ENCODE results near the gene PRRG1. TPM values are rescaled to one million over a fixed set of nuclear protein-coding genes. Genes with fewer than 3 reads are reported as not detected.
A peak's percentile ranks its signal among the peaks of the same experiment; 100 is the strongest.
"Not testable (repeated sequence)": the region's sequence is repeated elsewhere in the genome, so short reads cannot be mapped to it uniquely, and the experiment has no call there.

The PRRG1 gene
- total RNA-seq, result 32.0 and 37.4 TPM in 2 replicates

GRCh38 chrX:37349221-37350033, at the start of gene PRRG1:
PRRG1 (plus strand) TSS chrX:37349364; CDS start chrX:37406250, 56,886 bp downstream.
- peak; percentile 87 for DNase-seq

DNA sequence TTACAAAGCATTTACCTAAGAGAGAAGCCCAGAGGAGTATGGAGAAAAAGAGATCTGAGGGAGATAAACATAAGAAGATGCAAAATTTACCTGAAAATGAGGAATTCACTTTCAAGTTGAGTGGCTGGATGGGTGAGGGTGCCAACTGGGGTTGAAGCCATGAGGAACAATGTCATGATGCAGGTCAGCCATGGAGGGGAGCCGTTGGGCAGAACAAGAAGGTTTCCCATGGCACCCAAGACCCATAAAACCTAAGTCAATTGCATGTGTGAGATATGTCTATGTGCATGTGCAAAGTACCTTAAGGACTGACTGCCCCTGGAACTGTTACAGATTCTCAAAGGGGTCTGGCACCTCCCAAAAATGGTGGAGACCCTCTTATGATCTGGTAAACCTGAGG, 46.6 kb upstream of the PRRG1 start:
- peak; percentile 69 for DNase-seq

GRCh38 chrX:37305238-37305637, 43.9 kb upstream of the PRRG1 start:
- not testable (repeated sequence) for DNase-seq

GRCh38 chrX:37314531-37314930, 34.6 kb upstream of the PRRG1 start:
- peak; percentile 19 for DNase-seq

GRCh38 chrX:37315511-37316248, 33.5 kb upstream of the PRRG1 start:
- DNase-seq, result peak; percentile 77

DNA sequence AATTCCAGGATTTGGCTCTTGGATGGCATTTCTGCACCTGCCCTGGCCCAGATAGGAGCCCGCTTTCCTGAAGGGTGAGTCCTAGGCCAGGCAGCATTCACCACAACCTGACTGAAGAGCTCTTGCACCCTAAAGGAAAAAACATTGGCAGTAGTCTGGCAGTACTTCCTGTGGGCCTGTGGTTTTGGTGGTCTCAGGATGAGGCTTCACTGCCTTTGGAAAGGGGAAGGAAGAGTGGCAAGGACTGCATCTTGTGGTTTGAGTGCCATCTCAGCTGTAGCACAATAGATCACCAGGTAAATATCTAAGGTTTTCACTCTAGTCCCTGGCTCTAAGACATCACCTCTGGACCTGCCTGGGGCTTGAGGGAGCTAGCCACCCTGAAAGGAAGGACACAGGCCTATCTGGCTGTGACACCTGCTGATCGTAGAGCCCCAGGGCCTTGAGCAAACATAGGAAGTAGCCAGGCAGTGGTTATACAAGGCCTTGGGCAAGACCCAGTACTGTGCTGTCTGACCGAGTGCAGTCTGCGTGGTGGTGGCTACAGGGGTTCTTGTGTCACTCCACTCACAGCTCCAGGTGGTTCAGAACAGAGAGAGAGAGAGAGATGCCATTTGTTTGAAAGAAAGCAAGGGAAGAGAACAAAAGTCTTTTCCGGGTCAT, 28.5 kb upstream of the PRRG1 start:
- DNase-seq, result no peak

- peak; percentile 1 for DNase-seq
These were observed 18.5 kb upstream of the PRRG1 start for GRCh38 chrX:37330642-37331041.

DNA sequence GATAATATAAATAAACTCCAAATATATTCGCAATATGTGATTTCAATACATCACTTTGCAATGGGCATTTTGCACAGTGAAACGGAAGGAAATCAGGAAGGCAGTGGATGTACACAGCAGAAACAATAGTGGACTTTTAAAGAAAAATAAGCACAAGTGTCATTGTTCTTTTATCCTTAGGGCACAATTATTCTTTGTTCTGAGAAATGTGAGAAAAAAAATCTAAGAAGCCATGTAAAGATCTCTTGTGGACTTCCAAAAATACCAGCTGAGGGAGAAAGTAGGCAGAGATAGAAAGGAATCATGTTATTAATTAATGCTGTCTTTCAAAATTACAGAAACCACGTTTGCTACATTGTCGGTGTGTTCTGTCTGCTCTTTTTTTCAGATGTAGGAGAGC, 17.6 kb upstream of the PRRG1 start:
- DNase-seq, result peak; percentile 36

GRCh38 chrX:37332055-37332454, 17.1 kb upstream of the PRRG1 start:
- DNase-seq, result no peak

- DNase-seq, result no peak
These were observed 16.0 kb upstream of the PRRG1 start for GRCh38 chrX:37332987-37333658.

DNA sequence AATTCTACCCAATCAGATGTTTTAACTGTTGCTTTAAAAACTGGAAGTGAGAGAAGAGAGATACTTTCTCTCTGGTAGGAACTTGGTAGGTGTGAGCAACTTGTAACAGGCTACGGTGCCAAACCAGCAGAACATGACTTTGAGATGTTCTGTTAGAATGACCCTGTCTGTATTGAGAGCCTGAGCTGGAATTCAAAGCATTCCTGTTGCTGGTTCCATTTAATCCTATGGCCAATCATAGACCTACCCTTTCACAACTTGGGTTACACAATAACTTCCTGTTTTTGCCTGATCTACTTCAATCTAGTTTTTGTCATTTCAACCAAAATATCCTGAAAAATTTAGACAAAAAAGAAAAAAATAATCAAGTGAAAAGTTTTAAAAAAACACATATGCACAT, 1.7 kb upstream of the PRRG1 start:
- DNase-seq, result peak; percentile 32

GRCh38 chrX:37348231-37348970, 763 bp upstream of the PRRG1 start:
- no peak for DNase-seq

GRCh38 chrX:37348971-37349220, 268 bp upstream of the PRRG1 start:
- no peak for DNase-seq

DNA sequence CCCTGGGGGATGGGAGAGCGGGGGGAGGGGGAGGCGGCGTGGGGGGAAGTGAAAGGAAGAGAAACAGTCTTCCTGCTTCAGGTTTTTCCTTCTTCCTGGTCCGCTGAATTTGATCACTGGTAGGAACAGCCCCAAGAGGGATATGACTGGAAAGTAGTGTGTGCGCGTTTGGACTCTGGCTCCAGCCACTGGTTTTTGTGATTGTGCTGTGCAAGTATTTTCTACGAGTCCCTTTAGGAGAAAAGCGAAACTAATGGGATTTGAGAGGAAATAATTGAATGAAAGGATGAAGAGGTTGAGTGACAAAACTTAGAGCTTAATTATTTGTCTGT, 836 bp downstream of the PRRG1 start:
- DNase-seq, result peak; percentile 31

DNA sequence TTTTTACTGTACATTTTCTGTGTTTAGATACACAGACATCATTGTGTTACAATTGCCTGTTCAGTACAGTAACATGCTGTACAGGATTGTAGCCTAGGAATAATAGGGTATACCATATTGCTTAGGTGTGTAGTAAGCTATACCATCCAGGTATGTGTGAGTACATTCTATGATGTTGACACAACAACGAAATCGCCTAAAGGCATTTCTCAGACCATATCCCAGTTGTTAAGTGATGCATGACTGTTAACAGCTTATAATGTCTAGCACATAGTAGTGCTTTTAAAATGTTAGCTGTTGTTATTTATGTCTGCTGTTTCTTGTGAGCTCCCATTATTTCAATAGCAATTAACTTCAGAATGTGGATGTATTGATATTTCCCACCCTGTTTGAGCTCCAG, 4.5 kb downstream of the PRRG1 start:
- no peak for DNase-seq

- DNase-seq, result no peak
These were observed 8.3 kb downstream of the PRRG1 start for GRCh38 chrX:37357436-37357835.

- no peak for DNase-seq
These were observed 12.4 kb downstream of the PRRG1 start for GRCh38 chrX:37361596-37361995.

GRCh38 chrX:37364666-37365065, 15.5 kb downstream of the PRRG1 start:
- no peak for DNase-seq

- DNase-seq, result peak; percentile 53
These were observed 18.8 kb downstream of the PRRG1 start for GRCh38 chrX:37367946-37368345.

- DNase-seq, result no peak
These were observed 21.5 kb downstream of the PRRG1 start for GRCh38 chrX:37370499-37371141.

DNA sequence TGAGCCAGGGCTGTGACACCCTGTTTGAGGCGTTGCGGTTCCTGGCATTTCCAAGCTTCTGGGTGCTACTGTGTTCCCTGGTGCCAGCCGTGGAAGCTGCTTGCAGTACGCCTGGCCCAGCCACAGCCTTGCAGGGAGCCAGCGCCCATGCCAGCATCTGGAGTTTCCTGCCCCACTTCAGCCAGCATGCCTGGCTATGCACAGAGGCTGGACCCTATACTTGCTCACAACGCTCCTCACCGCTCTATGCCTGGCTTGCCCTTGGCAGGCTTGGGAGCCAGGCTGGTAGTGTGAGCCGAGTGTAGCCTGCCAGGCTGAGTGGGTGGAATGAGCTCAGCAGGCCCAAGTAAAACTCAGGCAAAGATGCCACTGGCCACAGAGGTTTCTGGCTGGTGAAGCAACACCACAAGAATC, 22.4 kb downstream of the PRRG1 start:
- no peak for DNase-seq

DNA sequence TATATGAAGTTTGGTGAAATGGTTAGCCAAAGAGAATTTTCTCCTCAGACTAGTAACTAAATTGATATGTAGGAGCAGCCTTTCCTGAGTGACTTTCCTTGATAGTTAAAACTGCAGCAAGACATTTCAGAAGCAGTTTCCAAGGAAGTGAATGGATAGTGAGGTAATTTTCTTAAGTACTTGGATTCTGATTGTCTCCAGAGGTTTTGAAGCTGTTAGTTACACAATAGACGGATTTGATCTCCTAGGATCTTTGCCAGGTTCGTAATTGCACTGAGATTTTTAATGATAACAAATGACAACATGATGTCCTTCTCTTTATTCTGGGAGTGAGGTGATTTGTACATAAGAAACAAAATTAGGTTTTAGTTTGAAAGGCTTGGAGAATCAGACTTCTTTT, 29.2 kb downstream of the PRRG1 start:
- peak; percentile 78 for DNase-seq
